ENCODE measurements around the gene RCN2. TPM values are rescaled to one million over a fixed set of nuclear protein-coding genes. Genes with fewer than 3 reads are reported as not detected.

Gene RCN2
- total RNA-seq, 1 experiment from 2014 or later = 78.6 TPM

DNA sequence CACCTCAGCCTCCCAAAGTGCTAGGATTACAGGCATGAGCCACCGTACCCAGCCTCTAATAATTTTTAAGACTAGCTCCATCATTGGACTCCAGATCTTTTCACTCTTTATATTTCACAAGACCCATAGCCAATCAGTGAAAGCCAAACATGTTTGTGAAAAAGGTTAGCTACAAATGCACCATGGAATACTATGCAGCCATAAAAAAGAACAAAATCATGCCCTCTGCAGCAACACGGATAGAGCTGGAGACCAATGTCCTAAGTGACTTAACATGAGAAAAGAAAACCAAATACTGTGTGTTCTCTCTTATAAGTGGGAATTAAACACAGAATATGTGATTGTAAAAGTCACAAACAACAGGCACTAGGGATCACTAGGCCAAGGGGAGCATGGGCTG is 29.6 kb upstream of the RCN2 start:
- no peaks in the 10 kb centered on the region for H3K27me3 ChIP-seq (replicated peaks; ENCODE audit: insufficient read depth, low read depth, low read length, poor library complexity)
- DNase-seq (ENCODE audit: low spot score) = no peak
- no peak overlapping the region for H3K4me3 ChIP-seq (ENCODE audit: low read depth, low read length, poor library complexity, severe bottlenecking)
- BruUV-seq (replicated peaks) = no TSS peak
- TF ChIP-seq, protein P1, sequence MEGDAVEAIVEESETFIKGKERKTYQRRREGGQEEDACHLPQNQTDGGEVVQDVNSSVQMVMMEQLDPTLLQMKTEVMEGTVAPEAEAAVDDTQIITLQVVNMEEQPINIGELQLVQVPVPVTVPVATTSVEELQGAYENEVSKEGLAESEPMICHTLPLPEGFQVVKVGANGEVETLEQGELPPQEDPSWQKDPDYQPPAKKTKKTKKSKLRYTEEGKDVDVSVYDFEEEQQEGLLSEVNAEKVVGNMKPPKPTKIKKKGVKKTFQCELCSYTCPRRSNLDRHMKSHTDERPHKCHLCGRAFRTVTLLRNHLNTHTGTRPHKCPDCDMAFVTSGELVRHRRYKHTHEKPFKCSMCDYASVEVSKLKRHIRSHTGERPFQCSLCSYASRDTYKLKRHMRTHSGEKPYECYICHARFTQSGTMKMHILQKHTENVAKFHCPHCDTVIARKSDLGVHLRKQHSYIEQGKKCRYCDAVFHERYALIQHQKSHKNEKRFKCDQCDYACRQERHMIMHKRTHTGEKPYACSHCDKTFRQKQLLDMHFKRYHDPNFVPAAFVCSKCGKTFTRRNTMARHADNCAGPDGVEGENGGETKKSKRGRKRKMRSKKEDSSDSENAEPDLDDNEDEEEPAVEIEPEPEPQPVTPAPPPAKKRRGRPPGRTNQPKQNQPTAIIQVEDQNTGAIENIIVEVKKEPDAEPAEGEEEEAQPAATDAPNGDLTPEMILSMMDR (conservative IDR thresholded peaks at IDR 0.05; ENCODE audit: low read depth, low read length) = no peak
- TF ChIP-seq EZH2 (IDR thresholded peaks at IDR 0.05; ENCODE audit: borderline replicate concordance, low read depth, low read length, poor library complexity, severe bottlenecking) = no peak
- no peak overlapping the region for H3K27ac ChIP-seq (ENCODE audit: low read depth, low read length, poor library complexity, severe bottlenecking)
- CTCF ChIA-PET = no interaction called here
- peaks cover 19% of the 10 kb centered on the region for H3K4me1 ChIP-seq (ENCODE audit: insufficient read depth, low read length, poor library complexity, severe bottlenecking)
- no peaks in the 10 kb centered on the region for H3K36me3 ChIP-seq (ENCODE audit: insufficient read depth, low read length, poor library complexity, severe bottlenecking)
- intact Hi-C loops (cut with micrococcal nuclease; ENCODE audit: unreplicated experiment) = no loop called here
- H3K9me3 ChIP-seq (ENCODE audit: low read depth, low read length, poor library complexity, severe bottlenecking) = no peaks in the 10 kb centered on the region
- POLR2A ChIA-PET (ENCODE audit: low non-redundant PET) = no interaction called here

DNA sequence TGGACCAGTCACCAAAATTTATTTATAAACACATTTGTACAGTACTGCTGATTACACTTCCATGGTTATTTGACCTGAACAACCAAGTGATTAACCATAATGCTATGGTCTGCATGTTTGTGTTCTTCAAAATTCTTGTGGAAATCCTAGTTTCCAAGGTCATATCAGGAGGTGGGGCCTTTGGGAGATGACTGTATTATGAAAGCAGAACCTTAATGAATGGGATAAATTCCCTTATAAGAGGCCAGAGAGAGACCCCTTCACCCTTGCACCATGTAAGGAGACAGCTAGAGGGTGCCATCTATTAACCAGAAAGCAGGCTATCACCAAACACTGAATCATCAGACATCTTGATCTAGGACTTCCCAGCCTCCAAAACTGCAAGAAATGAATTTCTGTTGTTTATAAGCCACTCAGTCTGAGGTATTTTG is 28.3 kb upstream of the RCN2 start:
- H3K4me3 ChIP-seq (ENCODE audit: low read depth, low read length, poor library complexity, severe bottlenecking) = no peak overlapping the region
- ChIA-PET CTCF (no interaction called here), POLR2A (ENCODE audit: low non-redundant PET) (no interaction called here)
- peaks cover 19% of the 10 kb centered on the region for H3K4me1 ChIP-seq (ENCODE audit: insufficient read depth, low read length, poor library complexity, severe bottlenecking)
- H3K27ac ChIP-seq (ENCODE audit: low read depth, low read length, poor library complexity, severe bottlenecking) = no peak overlapping the region
- TF ChIP-seq, protein P1 (conservative IDR thresholded peaks at IDR 0.05; ENCODE audit: low read depth, low read length) = peak; percentile 35; the same call in 1 of the 2 replicates
- TF ChIP-seq EZH2 (IDR thresholded peaks at IDR 0.05; ENCODE audit: borderline replicate concordance, low read depth, low read length, poor library complexity, severe bottlenecking) = no peak
- DNase-seq (ENCODE audit: low spot score) = peak; percentile 40
- H3K9me3 ChIP-seq (ENCODE audit: low read depth, low read length, poor library complexity, severe bottlenecking) = no peaks in the 10 kb centered on the region
- no peaks in the 10 kb centered on the region for H3K36me3 ChIP-seq (ENCODE audit: insufficient read depth, low read length, poor library complexity, severe bottlenecking)
- BruUV-seq (replicated peaks) = no TSS peak
- intact Hi-C loops (cut with micrococcal nuclease; ENCODE audit: unreplicated experiment) = no loop called here
- H3K27me3 ChIP-seq (replicated peaks; ENCODE audit: insufficient read depth, low read depth, low read length, poor library complexity) = no peaks in the 10 kb centered on the region

DNA sequence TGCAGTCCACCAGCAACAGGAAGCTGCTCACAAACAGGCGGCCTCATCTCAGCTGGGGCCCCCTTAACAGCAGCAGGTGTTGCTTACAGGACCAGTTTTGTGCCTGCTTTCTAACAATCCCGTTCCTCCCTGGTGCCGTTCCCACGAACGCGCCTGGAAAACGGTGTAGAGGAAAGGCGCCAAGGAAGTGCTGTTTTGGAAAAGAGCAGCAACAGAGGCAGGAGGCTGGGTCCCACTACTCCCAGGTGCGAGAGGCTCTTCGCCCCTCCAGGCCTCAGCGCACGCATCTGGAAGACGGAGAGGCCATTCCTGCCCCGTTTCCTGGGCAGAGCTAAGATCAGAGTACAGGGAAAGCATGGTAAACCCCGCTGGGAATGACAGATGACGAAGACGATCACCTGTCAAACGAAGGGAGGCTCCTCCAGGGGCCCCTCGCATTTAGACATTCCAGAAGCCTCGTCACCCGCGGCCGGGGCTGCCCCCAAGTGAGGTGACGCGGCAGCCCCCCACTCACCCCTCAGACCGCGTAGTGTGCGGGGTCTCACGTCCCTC is 27.0 kb upstream of the RCN2 start:
- intact Hi-C loops (cut with micrococcal nuclease; ENCODE audit: unreplicated experiment) = no loop called here
- CTCF ChIA-PET = no interaction called here
- POLR2A ChIA-PET (ENCODE audit: low non-redundant PET) = interaction anchor here (0.6 kb wide), 1 partner anchor 568 kb away, joined by 5 read pairs; the partner anchor contains the start of gene ISL2
- Histone ChIP-seq H3K4me1 (ENCODE audit: insufficient read depth, low read length, poor library complexity, severe bottlenecking) (peaks cover 19% of the 10 kb centered on the region), H3K9me3 (ENCODE audit: low read depth, low read length, poor library complexity, severe bottlenecking) (no peaks in the 10 kb centered on the region), H3K4me3 (ENCODE audit: low read depth, low read length, poor library complexity, severe bottlenecking) (peak overlapping the region; percentile 97), H3K27me3 (replicated peaks; ENCODE audit: insufficient read depth, low read depth, low read length, poor library complexity) (no peaks in the 10 kb centered on the region), H3K36me3 (ENCODE audit: insufficient read depth, low read length, poor library complexity, severe bottlenecking) (no peaks in the 10 kb centered on the region), H3K27ac (ENCODE audit: low read depth, low read length, poor library complexity, severe bottlenecking) (peak overlapping the region; percentile 85)
- no TSS peak for BruUV-seq (replicated peaks)
- no peak for TF ChIP-seq EZH2 (IDR thresholded peaks at IDR 0.05; ENCODE audit: borderline replicate concordance, low read depth, low read length, poor library complexity, severe bottlenecking)
- TF ChIP-seq, protein P1 (conservative IDR thresholded peaks at IDR 0.05; ENCODE audit: low read depth, low read length) = no peak
- DNase-seq (ENCODE audit: low spot score) = peak; percentile 43
